Skeletal muscle satellite cell (primary cell): ENCODE data around the gene IFI44L.

Experiments used
- H3K27me3 ChIP-seq: 2 replicates; pipeline ENCODE4 v1.7.0; 2013; ENCODE audit warnings: low read length; ENCODE audit not compliant: control insufficient read depth, insufficient read depth
- H3K36me3 ChIP-seq: 2 replicates; pipeline ENCODE4 v1.7.0; 2013; ENCODE audit warnings: mild to moderate bottlenecking, control low read depth, low read length; ENCODE audit not compliant: insufficient read depth
- H3K4me1 ChIP-seq: 2 replicates; pipeline ENCODE4 v1.7.0; 2013; ENCODE audit warnings: low read length; ENCODE audit not compliant: control insufficient read depth, insufficient read depth
- H3K4me2 ChIP-seq: 2 replicates; pipeline ENCODE4 v1.7.0; 2013; ENCODE audit warnings: mild to moderate bottlenecking, low read length
- H3K4me3 ChIP-seq: 2 replicates; pipeline ENCODE4 v1.7.0; 2013; ENCODE audit warnings: low read length
- H3K9ac ChIP-seq: 2 replicates; pipeline ENCODE4 v1.7.0; 2013; ENCODE audit warnings: mild to moderate bottlenecking, low read depth, low read length, moderate library complexity
- H3K9me3 ChIP-seq: replicated peaks from 2 replicates; pipeline ENCODE4 v1.7.0; 2013; ENCODE audit warnings: mild to moderate bottlenecking, control low read depth, low read length

Gene IFI44L

DNA sequence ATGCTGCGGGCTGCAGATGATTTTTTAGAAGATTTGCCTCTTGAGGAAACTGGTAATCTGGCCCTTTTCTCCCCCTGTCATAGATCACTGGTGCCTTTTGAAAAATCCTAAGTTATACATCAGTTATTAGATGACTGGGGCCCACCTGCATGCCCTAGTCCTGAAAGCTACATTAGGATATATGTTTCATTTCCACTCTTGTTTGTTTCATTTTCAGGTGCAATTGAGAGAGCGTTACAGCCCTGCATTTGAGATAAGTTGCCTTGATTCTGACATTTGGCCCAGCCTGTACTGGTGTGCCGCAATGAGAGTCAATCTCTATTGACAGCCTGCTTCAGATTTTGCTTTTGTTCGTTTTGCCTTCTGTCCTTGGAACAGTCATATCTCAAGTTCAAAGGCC, 21.3 kb downstream of the IFI44L start:
- Histone ChIP-seq H3K9ac (no peak overlapping the region), H3K36me3 (peaks cover 4% of the 10 kb centered on the region), H3K4me1 (no peaks in the 10 kb centered on the region), H3K9me3 (no peaks in the 10 kb centered on the region), H3K4me3 (no peak overlapping the region), H3K27me3 (no peaks in the 10 kb centered on the region), H3K4me2 (no peak overlapping the region)

DNA sequence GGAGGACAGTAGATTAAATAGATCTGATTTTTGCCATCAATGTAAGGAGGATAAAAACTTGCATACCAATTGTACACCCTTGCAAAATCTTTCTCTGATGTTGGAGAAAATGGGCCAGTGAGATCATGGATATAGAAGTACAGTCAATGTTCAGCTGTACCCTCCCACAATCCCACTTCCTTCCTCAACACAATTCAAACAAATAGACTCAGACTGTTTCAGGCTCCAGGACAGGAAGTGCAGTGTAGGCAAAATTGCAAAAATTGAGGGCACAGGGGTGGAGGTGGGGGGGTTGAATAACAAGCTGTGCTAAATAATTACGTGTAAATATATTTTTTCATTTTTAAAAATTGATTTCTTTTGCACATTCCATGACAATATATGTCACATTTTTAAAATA, 25.5 kb downstream of the IFI44L start:
- Histone ChIP-seq H3K4me2 (no peak overlapping the region), H3K9me3 (no peaks in the 10 kb centered on the region), H3K27me3 (no peaks in the 10 kb centered on the region), H3K4me1 (no peaks in the 10 kb centered on the region), H3K4me3 (no peak overlapping the region), H3K9ac (no peak overlapping the region), H3K36me3 (peaks cover 4% of the 10 kb centered on the region)

DNA sequence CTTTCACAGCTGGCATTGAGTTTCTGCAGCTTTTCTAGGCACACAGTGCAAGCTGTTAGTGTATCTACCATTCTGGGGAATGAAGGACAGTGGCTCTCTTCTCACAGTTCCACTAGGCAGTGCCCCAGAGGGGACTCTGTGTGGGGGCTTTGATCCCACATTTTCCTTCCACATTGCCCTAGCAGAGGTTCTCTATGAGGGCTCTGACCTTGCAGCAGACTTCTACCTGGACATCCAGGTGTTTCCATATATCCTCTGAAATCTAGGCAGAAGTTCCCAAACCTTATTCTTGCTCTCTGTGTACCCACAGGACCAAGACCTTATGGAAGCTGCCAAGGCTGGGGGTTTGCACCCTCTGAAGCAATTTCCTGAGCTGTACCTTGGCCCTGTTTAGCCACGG, 27.0 kb downstream of the IFI44L start:
- Histone ChIP-seq H3K27me3 (no peaks in the 10 kb centered on the region), H3K9ac (no peak overlapping the region), H3K36me3 (no peaks in the 10 kb centered on the region), H3K4me3 (no peak overlapping the region), H3K4me2 (no peak overlapping the region), H3K4me1 (no peaks in the 10 kb centered on the region), H3K9me3 (no peaks in the 10 kb centered on the region)

DNA sequence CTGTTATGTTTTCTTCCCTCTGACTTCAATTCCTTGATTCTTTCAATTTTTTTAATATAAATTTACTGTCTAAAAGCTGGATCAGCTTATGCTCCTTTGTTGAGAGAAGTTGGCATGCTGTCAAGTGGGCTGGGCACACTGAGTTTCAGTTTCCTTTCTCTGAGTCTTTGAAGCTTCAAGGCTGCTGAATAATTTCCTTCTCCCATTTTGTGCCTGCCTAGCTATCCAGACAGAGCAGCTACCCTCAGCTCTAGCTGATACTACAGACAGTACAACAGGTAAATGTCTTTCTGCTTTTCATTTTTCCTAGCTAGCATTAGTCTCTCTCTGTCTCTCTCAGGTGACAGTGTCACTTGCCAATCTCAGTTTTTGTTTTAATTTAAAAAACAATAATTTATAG, 29.4 kb downstream of the IFI44L start, which contains the start of gene IFI44:
TSS of gene IFI44 (plus strand) at position 204 of the 400 bp plus-strand sequence. CDS start 365 bp downstream, outside the sequence.
- peak within 1 kb of the TSS; percentile 62 for H3K4me3 ChIP-seq
- H3K27me3 ChIP-seq, result no peaks in the 10 kb centered on the region
- no peaks in the 10 kb centered on the region for H3K4me1 ChIP-seq
- H3K9me3 ChIP-seq, result no peaks in the 10 kb centered on the region
- no peaks in the 10 kb centered on the region for H3K36me3 ChIP-seq
- H3K4me2 ChIP-seq, result peak within 1 kb of the TSS; percentile 67
- peak within 1 kb of the TSS; percentile 63 for H3K9ac ChIP-seq

DNA sequence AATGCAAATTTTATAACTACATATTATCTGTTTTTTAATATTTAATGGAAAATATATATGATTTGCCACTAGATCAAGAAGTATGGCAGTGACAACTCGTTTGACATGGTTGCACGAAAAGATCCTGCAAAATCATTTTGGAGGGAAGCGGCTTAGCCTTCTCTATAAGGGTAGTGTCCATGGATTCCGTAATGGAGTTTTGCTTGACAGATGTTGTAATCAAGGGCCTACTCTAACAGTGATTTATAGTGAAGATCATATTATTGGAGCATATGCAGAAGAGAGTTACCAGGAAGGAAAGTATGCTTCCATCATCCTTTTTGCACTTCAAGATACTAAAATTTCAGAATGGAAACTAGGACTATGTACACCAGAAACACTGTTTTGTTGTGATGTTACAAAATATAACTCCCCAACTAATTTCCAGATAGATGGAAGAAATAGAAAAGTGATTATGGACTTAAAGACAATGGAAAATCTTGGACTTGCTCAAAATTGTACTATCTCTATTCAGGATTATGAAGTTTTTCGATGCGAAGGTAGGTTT, 29.9 kb downstream of the IFI44L start:
- Histone ChIP-seq H3K9me3 (no peaks in the 10 kb centered on the region), H3K4me3 (peak overlapping the region; percentile 62), H3K9ac (peak overlapping the region; percentile 63), H3K4me1 (no peaks in the 10 kb centered on the region), H3K36me3 (peaks cover 3% of the 10 kb centered on the region), H3K4me2 (peak overlapping the region; percentile 67), H3K27me3 (no peaks in the 10 kb centered on the region)

DNA sequence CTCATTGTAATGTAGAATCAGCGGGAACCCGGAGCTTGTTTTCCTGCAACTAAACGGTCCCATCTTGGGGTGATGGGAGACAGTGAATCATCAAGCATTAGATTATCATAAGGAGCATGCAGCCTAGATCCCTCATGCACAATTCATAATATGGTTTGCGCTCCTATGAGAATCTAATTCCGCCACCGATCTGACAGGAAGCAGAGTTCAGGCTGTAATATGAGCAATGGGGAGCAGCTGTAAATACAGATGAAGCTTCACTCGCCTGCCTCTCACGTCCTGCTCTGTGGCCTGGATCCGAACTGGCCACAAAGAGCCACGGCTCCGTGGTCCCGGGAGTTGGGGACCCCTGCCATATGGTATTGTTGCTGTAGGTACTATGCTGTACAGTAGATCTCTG, 31.0 kb downstream of the IFI44L start:
- H3K27me3 ChIP-seq, result no peaks in the 10 kb centered on the region
- no peaks in the 10 kb centered on the region for H3K9me3 ChIP-seq
- H3K9ac ChIP-seq, result peak overlapping the region; percentile 63
- H3K4me2 ChIP-seq, result peak overlapping the region; percentile 67
- H3K36me3 ChIP-seq, result peaks cover 13% of the 10 kb centered on the region
- H3K4me3 ChIP-seq, result peak overlapping the region; percentile 62
- no peaks in the 10 kb centered on the region for H3K4me1 ChIP-seq

DNA sequence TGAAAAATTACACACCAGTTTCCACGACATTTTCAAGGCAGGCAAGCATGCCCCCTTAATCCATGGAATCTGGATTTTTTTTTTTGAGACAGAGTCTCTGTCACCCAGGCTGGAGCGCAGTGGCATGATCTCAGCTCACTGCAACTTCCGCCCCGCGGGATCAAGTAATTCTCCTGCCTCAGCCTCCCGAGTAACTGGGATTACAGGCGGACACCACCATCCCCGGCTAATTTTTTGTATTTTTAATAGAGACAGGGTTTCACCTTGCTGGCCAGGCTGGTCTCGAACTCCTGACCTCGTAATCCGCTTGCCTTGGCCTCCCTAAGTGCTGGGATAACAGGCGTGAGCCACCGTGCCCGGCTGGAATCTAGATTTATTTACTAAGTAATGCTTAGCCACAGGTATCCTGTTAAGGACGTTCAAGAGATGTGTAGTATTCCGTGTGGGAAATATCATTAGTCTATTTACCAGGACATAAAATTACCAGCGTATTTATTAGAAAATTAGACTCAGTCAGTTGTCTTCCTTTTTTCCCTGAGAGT, 31.8 kb downstream of the IFI44L start:
- H3K9me3 ChIP-seq, result no peaks in the 10 kb centered on the region
- peak overlapping the region; percentile 67 for H3K4me2 ChIP-seq
- H3K27me3 ChIP-seq, result no peaks in the 10 kb centered on the region
- H3K4me3 ChIP-seq, result peak overlapping the region; percentile 62
- H3K36me3 ChIP-seq, result peaks cover 14% of the 10 kb centered on the region
- peak overlapping the region; percentile 63 for H3K9ac ChIP-seq
- H3K4me1 ChIP-seq, result no peaks in the 10 kb centered on the region

DNA sequence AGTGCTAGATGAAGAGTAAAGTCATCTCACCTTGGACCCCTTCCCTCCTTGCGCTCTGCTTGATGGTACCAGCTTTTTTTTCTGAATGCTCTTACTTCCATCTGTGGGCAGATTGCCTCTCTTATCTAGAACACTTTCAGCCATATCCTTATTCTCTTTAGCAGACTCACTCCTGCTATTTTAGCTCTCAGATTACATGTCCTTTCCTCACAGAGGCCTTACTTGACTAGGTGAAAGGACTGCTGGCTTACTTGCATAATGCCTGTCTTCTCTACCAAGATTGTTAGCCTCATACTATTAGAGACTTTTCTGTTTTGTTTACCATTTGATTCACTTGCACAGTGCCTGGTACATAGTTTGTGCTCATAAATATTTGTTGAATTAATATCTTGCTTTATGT, 38.7 kb downstream of the IFI44L start:
- peaks cover 36% of the 10 kb centered on the region for H3K36me3 ChIP-seq
- no peak overlapping the region for H3K9ac ChIP-seq
- H3K4me1 ChIP-seq, result no peaks in the 10 kb centered on the region
- H3K27me3 ChIP-seq, result no peaks in the 10 kb centered on the region
- no peak overlapping the region for H3K4me2 ChIP-seq
- no peaks in the 10 kb centered on the region for H3K9me3 ChIP-seq
- H3K4me3 ChIP-seq, result no peak overlapping the region

DNA sequence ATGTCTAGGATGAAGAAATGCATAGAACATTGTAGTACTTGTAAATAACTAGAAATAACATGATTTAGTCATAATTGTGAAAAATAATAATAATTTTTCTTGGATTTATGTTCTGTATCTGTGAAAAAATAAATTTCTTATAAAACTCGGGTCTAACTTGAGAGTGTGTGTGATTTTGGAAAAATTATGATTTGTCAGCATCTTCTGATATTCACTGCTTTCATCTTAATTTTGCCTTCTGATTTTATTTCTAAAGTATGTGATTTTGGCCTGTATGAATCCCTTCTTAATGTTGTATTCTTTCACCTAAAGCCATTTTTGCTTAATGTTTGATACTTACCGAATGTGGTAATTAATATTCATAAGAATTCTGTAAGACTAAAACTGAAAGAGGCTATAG, 43.7 kb downstream of the IFI44L start:
- Histone ChIP-seq H3K27me3 (no peaks in the 10 kb centered on the region), H3K9me3 (no peaks in the 10 kb centered on the region), H3K9ac (no peak overlapping the region), H3K4me3 (no peak overlapping the region), H3K4me2 (no peak overlapping the region), H3K4me1 (no peaks in the 10 kb centered on the region), H3K36me3 (peaks cover 14% of the 10 kb centered on the region)

DNA sequence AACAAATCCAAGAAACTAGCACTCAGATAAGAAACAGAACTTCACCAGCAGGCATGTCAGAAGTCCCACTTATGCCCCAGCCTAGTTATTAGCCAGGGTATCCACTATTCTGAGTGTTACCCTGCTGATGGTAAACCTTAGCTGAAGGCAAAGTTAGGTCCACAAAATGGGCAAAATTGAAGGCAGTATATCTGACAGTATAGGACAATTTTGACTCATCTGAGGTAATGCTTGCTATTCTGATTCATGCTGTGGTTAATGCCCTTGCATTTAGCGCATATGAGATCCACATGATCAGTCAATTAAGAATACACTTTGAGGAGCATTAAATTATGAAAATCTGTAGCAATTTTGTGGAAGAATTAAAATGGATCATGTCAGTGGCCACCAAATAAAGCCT, 44.5 kb downstream of the IFI44L start:
- no peak overlapping the region for H3K4me2 ChIP-seq
- H3K4me3 ChIP-seq, result no peak overlapping the region

DNA sequence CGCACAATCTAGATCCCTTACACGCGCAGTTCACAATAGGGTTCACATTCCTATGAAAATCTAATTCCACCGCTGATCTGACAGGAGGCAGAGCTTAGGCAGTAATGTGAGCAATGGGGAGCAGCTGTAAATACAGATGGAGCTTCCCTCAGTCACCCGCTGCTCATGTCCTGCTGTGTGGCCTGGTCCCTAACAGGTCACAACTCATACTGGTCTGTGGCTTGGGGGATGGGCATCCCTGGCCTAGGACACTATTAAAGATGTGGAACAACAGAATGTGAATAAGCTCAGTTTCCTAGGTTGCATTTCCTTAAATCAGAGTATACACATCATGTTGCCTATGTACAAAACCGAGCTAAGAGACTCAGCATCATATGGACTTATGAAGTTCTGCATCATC, 45.6 kb downstream of the IFI44L start:
- Histone ChIP-seq H3K27me3 (no peaks in the 10 kb centered on the region), H3K9me3 (no peaks in the 10 kb centered on the region), H3K4me1 (no peaks in the 10 kb centered on the region)

More for the DNA sequence above, 44.5 kb downstream of the IFI44L start:
- peaks cover 6% of the 10 kb centered on the region for H3K36me3 ChIP-seq
- H3K9me3 ChIP-seq, result no peaks in the 10 kb centered on the region
- H3K9ac ChIP-seq, result no peak overlapping the region
- H3K4me1 ChIP-seq, result no peaks in the 10 kb centered on the region
- no peaks in the 10 kb centered on the region for H3K27me3 ChIP-seq

DNA sequence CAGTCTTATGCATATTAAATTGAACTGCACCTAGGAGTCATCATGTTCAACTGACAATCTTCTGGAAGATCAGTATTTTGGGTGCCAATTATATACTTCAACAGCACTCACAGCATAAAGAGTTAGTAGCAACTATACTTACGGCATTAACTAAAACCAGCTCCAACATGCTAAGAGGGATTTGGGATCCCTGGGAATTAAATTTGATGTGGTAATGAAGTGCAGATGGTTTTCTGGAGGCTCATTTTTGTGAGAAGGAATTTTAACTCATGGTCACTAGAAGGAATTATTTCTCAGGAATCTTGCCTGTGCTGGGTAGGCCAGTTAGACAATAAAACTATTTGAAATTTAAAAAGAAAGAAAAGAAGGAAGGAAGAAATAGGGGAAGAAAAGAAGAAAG, 47.7 kb downstream of the IFI44L start:
- H3K4me3 ChIP-seq, result no peak overlapping the region
- H3K27me3 ChIP-seq, result no peaks in the 10 kb centered on the region
- H3K9ac ChIP-seq, result no peak overlapping the region
- H3K9me3 ChIP-seq, result no peaks in the 10 kb centered on the region
- H3K36me3 ChIP-seq, result peaks cover 3% of the 10 kb centered on the region
- no peak overlapping the region for H3K4me2 ChIP-seq
- H3K4me1 ChIP-seq, result no peaks in the 10 kb centered on the region

More for the DNA sequence above, 45.6 kb downstream of the IFI44L start:
- Histone ChIP-seq H3K4me3 (no peak overlapping the region), H3K36me3 (peaks cover 3% of the 10 kb centered on the region), H3K4me2 (no peak overlapping the region), H3K9ac (no peak overlapping the region)
